ENCODE measurements around the gene RTL1.

Gene RTL1

DNA sequence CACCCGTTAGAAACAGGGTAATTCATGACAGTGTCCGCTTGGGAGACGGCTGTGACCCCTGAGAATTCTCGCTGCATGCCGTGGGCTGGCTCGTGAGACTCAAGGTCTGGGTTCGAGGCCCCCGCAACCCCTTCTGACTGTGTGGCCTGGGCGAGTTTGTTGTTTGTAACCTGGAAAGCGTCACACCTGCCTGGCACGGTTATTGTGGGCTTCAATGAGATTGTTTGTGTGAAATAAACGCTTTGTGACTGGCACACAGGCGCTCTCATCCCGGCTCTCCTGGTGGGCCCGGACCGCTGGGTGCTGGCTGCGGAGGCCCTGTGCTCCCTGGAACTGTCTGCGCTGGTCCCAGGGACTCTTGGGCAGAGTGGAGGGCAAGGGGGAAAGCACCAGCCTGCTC is 43.7 kb downstream of the RTL1 start:
- DNase-seq (ENCODE audit: extremely low read depth, insufficient read length), result no peak
- TF ChIP-seq, protein P1, sequence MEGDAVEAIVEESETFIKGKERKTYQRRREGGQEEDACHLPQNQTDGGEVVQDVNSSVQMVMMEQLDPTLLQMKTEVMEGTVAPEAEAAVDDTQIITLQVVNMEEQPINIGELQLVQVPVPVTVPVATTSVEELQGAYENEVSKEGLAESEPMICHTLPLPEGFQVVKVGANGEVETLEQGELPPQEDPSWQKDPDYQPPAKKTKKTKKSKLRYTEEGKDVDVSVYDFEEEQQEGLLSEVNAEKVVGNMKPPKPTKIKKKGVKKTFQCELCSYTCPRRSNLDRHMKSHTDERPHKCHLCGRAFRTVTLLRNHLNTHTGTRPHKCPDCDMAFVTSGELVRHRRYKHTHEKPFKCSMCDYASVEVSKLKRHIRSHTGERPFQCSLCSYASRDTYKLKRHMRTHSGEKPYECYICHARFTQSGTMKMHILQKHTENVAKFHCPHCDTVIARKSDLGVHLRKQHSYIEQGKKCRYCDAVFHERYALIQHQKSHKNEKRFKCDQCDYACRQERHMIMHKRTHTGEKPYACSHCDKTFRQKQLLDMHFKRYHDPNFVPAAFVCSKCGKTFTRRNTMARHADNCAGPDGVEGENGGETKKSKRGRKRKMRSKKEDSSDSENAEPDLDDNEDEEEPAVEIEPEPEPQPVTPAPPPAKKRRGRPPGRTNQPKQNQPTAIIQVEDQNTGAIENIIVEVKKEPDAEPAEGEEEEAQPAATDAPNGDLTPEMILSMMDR (IDR thresholded peaks at IDR 0.05; ENCODE audit: insufficient read depth, low read length, poor library complexity, severe bottlenecking), result no peak
- H3K4me3 ChIP-seq (replicated peaks; ENCODE audit: low read depth, low read length), result no peak overlapping the region
- H3K36me3 ChIP-seq (ENCODE audit: control insufficient read depth, insufficient read depth, low read length), result no peaks in the 10 kb centered on the region
- H3K27me3 ChIP-seq (replicated peaks; ENCODE audit: control insufficient read depth, insufficient read depth, low read length), result no peaks in the 10 kb centered on the region

DNA sequence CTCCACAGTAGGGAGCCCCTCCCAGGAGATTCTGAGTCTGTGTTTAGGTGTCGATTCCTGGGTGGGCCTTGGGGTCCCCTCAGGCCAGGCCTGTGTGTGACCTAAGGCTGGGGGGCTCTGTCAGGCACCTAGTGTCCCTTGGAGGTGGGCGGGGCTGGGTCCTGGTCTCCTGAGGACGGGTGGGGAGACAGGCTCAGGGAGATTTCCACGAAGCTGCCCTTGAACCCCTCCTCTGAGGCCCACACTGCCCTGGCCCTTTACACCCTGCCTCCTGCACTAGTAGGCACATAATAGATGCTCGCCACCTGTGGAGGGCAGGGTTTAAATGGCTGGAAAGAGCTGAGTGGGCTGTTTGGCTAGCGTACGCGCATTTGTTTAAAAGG is 44.7 kb downstream of the RTL1 start:
- TF ChIP-seq, protein P1 (IDR thresholded peaks at IDR 0.05; ENCODE audit: insufficient read depth, low read length, poor library complexity, severe bottlenecking), result no peak
- no peak overlapping the region for H3K4me3 ChIP-seq (replicated peaks; ENCODE audit: low read depth, low read length)
- no peak for DNase-seq (ENCODE audit: extremely low read depth, insufficient read length)
- no peaks in the 10 kb centered on the region for H3K36me3 ChIP-seq (ENCODE audit: control insufficient read depth, insufficient read depth, low read length)
- H3K27me3 ChIP-seq (replicated peaks; ENCODE audit: control insufficient read depth, insufficient read depth, low read length), result no peaks in the 10 kb centered on the region

DNA sequence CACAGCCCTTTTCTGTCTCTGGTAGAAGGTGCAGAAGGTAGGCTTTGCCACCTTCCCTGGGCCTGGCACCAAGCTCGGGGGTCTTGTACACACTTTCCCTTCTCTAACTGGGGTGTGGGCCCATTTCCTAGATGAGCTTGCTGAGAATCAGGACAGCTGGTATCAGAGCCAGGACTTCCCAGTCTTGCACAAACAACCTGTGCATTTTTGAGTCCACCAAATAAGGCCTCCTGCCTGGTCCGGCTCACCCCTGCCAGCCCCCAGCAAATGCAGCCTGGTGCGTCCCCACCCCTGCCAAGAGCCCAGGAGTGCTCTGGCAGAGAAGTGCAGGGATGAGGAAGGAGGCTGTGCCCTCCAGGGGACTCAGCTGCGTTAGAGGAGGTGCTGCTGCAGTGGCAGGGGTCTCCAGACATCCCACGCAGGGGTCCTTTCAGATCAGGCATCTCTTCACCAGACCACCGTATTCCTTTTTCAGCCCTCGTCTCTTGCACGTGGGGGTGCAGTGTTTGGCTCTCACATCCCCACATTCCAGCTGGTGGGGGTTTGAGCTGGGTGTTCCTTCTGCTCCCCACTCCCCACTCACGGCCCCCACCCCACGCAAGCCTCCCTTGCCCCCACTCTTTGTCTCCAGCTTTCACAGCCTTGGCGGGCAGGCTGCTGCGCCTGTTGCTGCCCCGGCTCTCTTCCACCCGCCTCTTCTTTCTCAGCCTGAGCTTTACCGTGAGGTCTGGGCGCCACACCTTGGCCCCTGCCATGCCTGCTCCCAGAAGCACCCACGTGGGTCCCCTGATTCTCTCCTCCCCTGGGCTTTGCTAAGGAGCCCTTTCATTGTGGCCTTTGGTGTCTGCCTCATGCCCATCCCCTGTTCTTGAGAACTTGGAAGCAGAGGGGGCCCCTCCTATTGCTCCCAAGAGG is 45.3 kb downstream of the RTL1 start:
- Histone ChIP-seq H3K36me3 (ENCODE audit: control insufficient read depth, insufficient read depth, low read length) (no peaks in the 10 kb centered on the region), H3K4me3 (replicated peaks; ENCODE audit: low read depth, low read length) (no peak overlapping the region), H3K27me3 (replicated peaks; ENCODE audit: control insufficient read depth, insufficient read depth, low read length) (no peaks in the 10 kb centered on the region)
- no peak for DNase-seq (ENCODE audit: extremely low read depth, insufficient read length)
- TF ChIP-seq, protein P1 (IDR thresholded peaks at IDR 0.05; ENCODE audit: insufficient read depth, low read length, poor library complexity, severe bottlenecking), result no peak

DNA sequence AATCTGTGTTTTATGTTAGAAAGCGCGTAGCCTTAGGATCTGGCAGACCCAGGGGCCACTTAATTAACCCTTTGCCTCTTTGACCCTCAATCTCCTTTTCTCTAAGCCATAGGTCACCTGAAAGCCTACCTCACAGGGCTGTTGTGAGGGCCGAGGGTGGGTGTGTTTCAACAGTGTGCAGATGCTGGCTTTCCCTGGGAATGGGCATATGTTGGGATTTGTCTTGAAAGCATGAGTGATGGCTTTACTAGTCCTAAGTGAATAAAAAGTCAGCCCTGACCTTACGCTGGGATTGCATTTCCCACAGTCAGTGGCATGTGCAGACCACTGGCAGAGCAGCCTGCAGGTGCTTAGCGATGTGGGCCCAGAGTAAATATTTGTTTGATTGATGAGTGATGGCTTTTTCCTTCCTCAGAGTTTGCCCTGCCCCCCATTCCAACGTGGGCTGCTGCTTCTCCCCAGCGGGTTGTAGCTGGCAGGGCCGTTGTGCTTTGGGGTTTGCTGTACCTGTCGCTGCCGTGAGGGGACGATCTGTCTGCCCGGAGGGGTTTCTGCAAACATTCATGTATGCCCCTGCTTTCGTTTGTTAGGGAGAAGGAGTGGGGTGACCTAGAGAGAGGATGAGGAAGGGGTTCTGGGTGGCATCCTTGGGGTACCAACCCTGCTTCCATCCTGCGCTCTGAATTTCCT is 46.1 kb downstream of the RTL1 start:
- DNase-seq (ENCODE audit: extremely low read depth, insufficient read length), result no peak
- Histone ChIP-seq H3K27me3 (replicated peaks; ENCODE audit: control insufficient read depth, insufficient read depth, low read length) (no peaks in the 10 kb centered on the region), H3K36me3 (ENCODE audit: control insufficient read depth, insufficient read depth, low read length) (no peaks in the 10 kb centered on the region), H3K4me3 (replicated peaks; ENCODE audit: low read depth, low read length) (no peak overlapping the region)
- TF ChIP-seq, protein P1 (IDR thresholded peaks at IDR 0.05; ENCODE audit: insufficient read depth, low read length, poor library complexity, severe bottlenecking), result no peak

DNA sequence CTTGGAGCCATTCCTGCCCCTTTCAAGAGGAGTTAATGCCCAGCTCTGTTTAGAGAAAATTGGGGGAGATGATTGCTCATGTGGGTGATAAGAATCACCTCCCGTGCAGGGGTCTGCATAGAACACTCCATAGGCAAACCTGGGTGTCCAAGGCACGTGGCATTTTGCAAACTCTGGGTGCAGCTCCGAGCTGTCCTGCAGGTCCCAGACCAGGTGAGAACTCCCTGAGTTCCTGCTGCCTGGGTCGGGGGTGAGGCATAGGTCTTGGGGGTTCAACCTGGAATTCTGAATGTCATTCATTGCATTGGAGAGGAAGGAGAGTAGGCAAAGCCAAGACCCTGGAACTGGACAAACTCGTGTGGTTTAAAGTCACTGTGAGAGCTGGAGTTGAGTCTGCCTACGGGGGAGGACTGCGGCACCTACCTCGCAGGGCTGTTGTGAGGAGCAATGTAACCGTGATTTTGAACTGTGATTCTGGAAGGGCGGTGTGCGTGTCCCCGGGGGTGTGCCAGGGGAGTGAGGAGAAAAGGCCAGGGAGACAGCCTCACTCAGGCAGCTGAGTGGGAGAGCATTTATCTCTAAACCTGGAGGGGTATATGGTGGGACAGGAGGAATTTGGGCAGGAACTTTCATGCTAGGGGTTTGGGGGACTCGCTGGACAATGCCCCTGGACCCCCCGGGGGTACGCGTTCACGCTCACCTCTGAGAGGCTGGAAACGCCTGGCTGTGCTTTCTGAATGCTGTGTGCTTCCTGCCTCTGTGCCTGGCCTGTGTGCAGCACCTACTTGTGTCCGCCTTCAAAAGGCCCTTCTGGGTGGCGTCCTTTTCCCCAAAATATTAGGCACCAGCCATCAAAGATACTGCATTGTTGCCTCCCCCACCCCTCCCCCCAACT is 47.2 kb downstream of the RTL1 start:
- TF ChIP-seq, protein P1 (IDR thresholded peaks at IDR 0.05; ENCODE audit: insufficient read depth, low read length, poor library complexity, severe bottlenecking), result no peak
- Histone ChIP-seq H3K27me3 (replicated peaks; ENCODE audit: control insufficient read depth, insufficient read depth, low read length) (no peaks in the 10 kb centered on the region), H3K36me3 (ENCODE audit: control insufficient read depth, insufficient read depth, low read length) (no peaks in the 10 kb centered on the region), H3K4me3 (replicated peaks; ENCODE audit: low read depth, low read length) (no peak overlapping the region)
- no peak for DNase-seq (ENCODE audit: extremely low read depth, insufficient read length)

Data from GM06990 (cell line).